K562 (cell line): ENCODE measurements around the gene SCAP. TPM values are rescaled to one million over a fixed set of nuclear protein-coding genes. Genes with fewer than 3 reads are reported as not detected.

Experiments
- ATAC-seq: fragments of 200-7000 bp; cut with Tn5 transposase; 3 replicates; pipeline ENCODE4 v1.9.1; 2020; ENCODE audit warnings: moderate library complexity
- BruUV-seq: library from RNA; stranded (reverse); fragments of 400-500 nt; replicated peaks from 2 replicates; lab custom pipeline; 2021; lab: Mats Ljungman, UMichigan
- CTCF ChIA-PET: fragments of 300-600 bp; formaldehyde crosslinking; extraction: SDS; loops from one replicate; lab custom pipeline; 2021; ENCODE audit warnings: low intra/inter-chr PET ratio; lab: Yijun Ruan, JAX
- POLR2A ChIA-PET: fragments of 300-600, 350-650 bp; sonication (Branson Sonifier 250); formaldehyde crosslinking; extraction: SDS; loops from one replicate; lab custom pipeline; 2021; ENCODE audit warnings: antibody characterized with exemption, inconsistent platforms; lab: Yijun Ruan, JAX
- DNase-seq, 4 experiments: peaks; one replicate each; pipeline versions ENCODE4 v3.0.0 to v3.0.0-alpha.2; 2011 to 2018; ENCODE audit warnings: low spot score in 3 of 4, mixed read lengths in 3 of 4; ENCODE audit errors: extremely low read depth in 1 of 4
- FAIRE-seq: peaks from 2 replicates; lab custom pipeline; 2011; peaks lifted over from hg19 to GRCh38; lab: Jason Lieb, UNC
- H2AFZ ChIP-seq: 2 replicates; pipeline ENCODE4 v1.6.0; 2011; ENCODE audit warnings: low read depth, low read length, control low read depth, inconsistent platforms
- H3K27ac ChIP-seq: fragments of 200-600 bp; 3 replicates; pipeline ENCODE4 v1.8.0; 2011; ENCODE audit warnings: low read depth, mild to moderate bottlenecking, control low read depth, inconsistent platforms, low read length, moderate library complexity, mixed read lengths; ENCODE audit errors: extremely low read depth
- H3K27me3 ChIP-seq, 2 experiments: fragments of 300-600 bp in 1 of 2; 2 replicates in 1 of 2; 3 replicates in 1 of 2; pipeline versions ENCODE4 v1.6.0 to v1.8.0; 2011; ENCODE audit warnings: inconsistent platforms in 2 of 2, low read length in 2 of 2, mild to moderate bottlenecking in 1 of 2, mixed read lengths in 1 of 2, moderate library complexity in 1 of 2; ENCODE audit not compliant: control insufficient read depth in 2 of 2, insufficient read depth in 2 of 2
- H3K36me3 ChIP-seq: fragments of 300-600 bp; 3 replicates; pipeline ENCODE4 v1.8.0; 2011; ENCODE audit warnings: mild to moderate bottlenecking, low read length, inconsistent platforms; ENCODE audit not compliant: control insufficient read depth, insufficient read depth
- H3K4me1 ChIP-seq, 2 experiments: fragments of 200-600 bp in 1 of 2; replicated peaks in 1 of 2; 2 replicates in 1 of 2; 3 replicates in 1 of 2; pipeline versions ENCODE4 v1.5.1 to v1.8.0; 2011; ENCODE audit warnings: inconsistent platforms in 2 of 2, low read length in 2 of 2, mild to moderate bottlenecking in 1 of 2, mixed read lengths in 1 of 2, moderate library complexity in 1 of 2; ENCODE audit not compliant: control insufficient read depth in 2 of 2, insufficient read depth in 2 of 2
- H3K4me2 ChIP-seq: 2 replicates; pipeline ENCODE4 v1.6.1; 2011; ENCODE audit warnings: low read length, control low read depth, inconsistent platforms, mixed read lengths; ENCODE audit not compliant: insufficient read depth
- H3K4me3 ChIP-seq: fragments of 200-600 bp; sonication (generic), shearing (Covaris generic); 2 replicates; pipeline ENCODE4 v1.5.1; 2016; ENCODE audit warnings: control low read depth, inconsistent platforms
- H3K79me2 ChIP-seq: fragments of 200-600 bp; 3 replicates; pipeline ENCODE4 v1.8.0; 2011; ENCODE audit warnings: low read length, inconsistent platforms; ENCODE audit not compliant: control insufficient read depth, insufficient read depth
- H3K9ac ChIP-seq, 2 experiments: 2 replicates each; pipeline versions ENCODE4 v1.6.0 to v1.6.1; 2011; ENCODE audit warnings: low read depth in 2 of 2, low read length in 2 of 2, control low read depth in 1 of 2, inconsistent platforms in 1 of 2, mild to moderate bottlenecking in 1 of 2, mixed read lengths in 1 of 2; ENCODE audit not compliant: insufficient read depth in 1 of 2
- H3K9me1 ChIP-seq: one replicate; pipeline ENCODE4 v1.6.0; 2011; ENCODE audit warnings: inconsistent platforms, mild to moderate bottlenecking, low read length, moderate library complexity; ENCODE audit not compliant: control insufficient read depth, insufficient read depth
- H3K9me3 ChIP-seq: replicated peaks from 2 replicates; pipeline ENCODE4 v1.5.1; 2011; ENCODE audit warnings: low read depth, low read length, inconsistent platforms; ENCODE audit not compliant: control insufficient read depth, insufficient read depth
- H4K20me1 ChIP-seq: replicated peaks from 2 replicates; pipeline ENCODE4 v1.6.1; 2011; ENCODE audit warnings: low read length, inconsistent platforms, mixed read lengths; ENCODE audit not compliant: control insufficient read depth, insufficient read depth
- CREBBP ChIP-seq: IDR thresholded peaks from one replicate; pipeline ENCODE4 v1.6.1; 2012; ENCODE audit warnings: low read depth, mild to moderate bottlenecking, control low read depth, inconsistent platforms, low read length
- CTCF ChIP-seq, 3 experiments: IDR thresholded peaks in 2 of 3; conservative IDR thresholded peaks in 1 of 3; 2 replicates each; pipeline ENCODE4 v1.5.1; 2011 to 2012; ENCODE audit warnings: low read length in 3 of 3, mild to moderate bottlenecking in 3 of 3, control low read depth in 2 of 3, improper control_type of control experiment in 1 of 3, inconsistent platforms in 1 of 3, low read depth in 1 of 3, mixed read lengths in 1 of 3, moderate library complexity in 1 of 3; ENCODE audit not compliant: insufficient read depth in 2 of 3
- HNRNPH1 ChIP-seq: fragments of 200-400 bp; formaldehyde crosslinking; optimal IDR thresholded peaks from 2 replicates; pipeline ENCODE3; 2017; ENCODE audit warnings: low read depth, mild to moderate bottlenecking, low read length, moderate library complexity
- HNRNPK ChIP-seq: fragments of 200-400 bp; formaldehyde crosslinking; IDR thresholded peaks from one replicate; pipeline ENCODE4 v1.6.1; 2018; ENCODE audit warnings: mild to moderate bottlenecking, low read depth, low read length; ENCODE audit not compliant: poor library complexity, severe bottlenecking
- MAX ChIP-seq: sonication (generic); formaldehyde crosslinking; IDR thresholded peaks from 2 replicates; pipeline ENCODE4 v1.9.0; 2022; ENCODE audit warnings: mild to moderate bottlenecking, missing genetic modification reagents
- MCM3 ChIP-seq: fragments of 450-650 bp; IDR thresholded peaks from 2 replicates; pipeline ENCODE4 v1.6.1; 2016
- POLR2G ChIP-seq: fragments of 200-400 bp; formaldehyde crosslinking; IDR thresholded peaks from 2 replicates; pipeline ENCODE4 v1.6.1; 2017; ENCODE audit warnings: low read depth, mild to moderate bottlenecking, antibody characterized with exemption, low read length, moderate library complexity
- RAD51 ChIP-seq: fragments of 450-650 bp; IDR thresholded peaks from 2 replicates; pipeline ENCODE4 v1.7.1; 2016; ENCODE audit warnings: low read depth, mild to moderate bottlenecking, borderline replicate concordance
- RBM22 ChIP-seq: fragments of 200-400 bp; formaldehyde crosslinking; IDR thresholded peaks from 2 replicates; pipeline ENCODE4 v1.6.1; 2018; ENCODE audit warnings: low read length, low read depth; ENCODE audit not compliant: poor library complexity, severe bottlenecking
- SMARCC2 ChIP-seq: fragments of 450-650 bp; IDR thresholded peaks from 2 replicates; pipeline ENCODE4 v1.6.1; 2017; ENCODE audit warnings: antibody characterized with exemption, moderate library complexity, mild to moderate bottlenecking, low read depth
- THRAP3 ChIP-seq: fragments of 450-650 bp; IDR thresholded peaks from 2 replicates; pipeline ENCODE4 v1.6.1; 2016; ENCODE audit warnings: mild to moderate bottlenecking, inconsistent platforms, borderline replicate concordance
- ZNF184 ChIP-seq: sonication (generic); formaldehyde crosslinking; IDR thresholded peaks from 2 replicates; pipeline ENCODE4 v1.5.0; 2020; ENCODE audit warnings: missing genetic modification reagents
- ZNF76 ChIP-seq: fragments of 250-450 bp; sonication (Bioruptor Pico); IDR thresholded peaks from 2 replicates; pipeline ENCODE4 v1.4.0; 2020; ENCODE audit warnings: mild to moderate bottlenecking, moderate library complexity, borderline replicate concordance
- WGBS: fragments of 100-300 bp; shearing (Covaris generic); methylation state at CpG from one replicate; pipeline ENCODE4 v1.1.6; 2016; ENCODE audit warnings: low coverage, mixed read lengths; ENCODE audit not compliant: insufficient coverage; ENCODE audit errors: missing lambda C conversion rate; 5-methylcytosine and 5-hydroxymethylcytosine counted together
- in situ Hi-C: fragments of 300-500 bp; cut with MboI; formaldehyde crosslinking; loops from 4 replicates; pipeline ENCODE4 v1.15.0; 2018; ENCODE audit warnings: inconsistent platforms, mixed read lengths
- intact Hi-C: fragments of 100-400 bp; cut with micrococcal nuclease; formaldehyde crosslinking; loops from 2 replicates; pipeline ENCODE4 v1.14.2; 2022
- polyA plus RNA-seq, 8 experiments: library from polyadenylated mRNA; depleted of rRNA in 4 of 8; stranded (reverse) in 5 of 8; unstranded in 3 of 8; fragments of >200 nt; fragmentation: Nextera tagmentation in 2 of 8; fragmentation: Illumina TruSeq in 1 of 8; extraction: Ambion mirVana in 2 of 8; extraction: Trizol in 1 of 8; gene quantifications; 2 replicates each; pipeline versions ENCODE4 v1.2.1 to v1.2.3, GENCODE V29; 2011 to 2014; ENCODE audit warnings: inconsistent platforms in 1 of 8, missing spikeins in 1 of 8
- total RNA-seq, 7 experiments: library from RNA; depleted of rRNA in 6 of 7; stranded (reverse); fragments of >200 nt in 6 of 7; fragmentation: Illumina TruSeq in 2 of 7; extraction: Trizol in 2 of 7; gene quantifications; 2 replicates each; pipeline versions ENCODE4 v1.2.1 to v1.2.3, GENCODE V29; 2011 to 2021; ENCODE audit warnings: low replicate concordance in 1 of 7
- TF ChIP-seq, protein P1 (sequence below): sonication (generic); formaldehyde crosslinking; IDR thresholded peaks from 2 replicates; pipeline ENCODE4 v1.8.1; 2023; ENCODE audit warnings: mild to moderate bottlenecking, missing genetic modification reagents
- TF ChIP-seq, protein P2 (sequence below): conservative IDR thresholded peaks from 2 replicates; pipeline ENCODE4 v1.6.1; 2011; ENCODE audit warnings: low read depth, mild to moderate bottlenecking, low read length; ENCODE audit not compliant: control insufficient read depth

The SCAP gene
- total and polyA plus RNA-seq, 9 of the 15 experiments (the other 6 are each of a cell fraction or from before 2014, with no cell fraction given) = 2.6 to 104 (median 37.8) TPM

- in situ Hi-C loops = no loop called here
- DNase-seq (no peak), ATAC-seq (no peak), FAIRE-seq (no peak)
- Histone ChIP-seq H3K4me2 (no peak overlapping the region), H3K27me3 (no peaks in the 10 kb centered on the region), H3K4me1 (peaks cover 6 to 50% of the 10 kb centered on the region in 2 experiments; a peak in 3 of 5 replicates), H3K9me3 (no peaks in the 10 kb centered on the region), H3K4me3 (no peak overlapping the region), H2AFZ (no peak overlapping the region), H3K36me3 (peaks cover 85% of the 10 kb centered on the region), H3K9me1 (no peaks in the 10 kb centered on the region), H3K79me2 (no peaks in the 10 kb centered on the region; the same call in 2 of the 3 replicates), H3K27ac (no peak overlapping the region), H3K9ac (no peak overlapping the region), H4K20me1 (peaks cover 10% of the 10 kb centered on the region; the same call in 1 of the 2 replicates)
- POLR2A ChIA-PET = interaction anchor here (0.7 kb wide), 1 partner anchor 290 kb away, joined by 3 read pairs; no protein-coding TSS in a partner anchor
- CTCF ChIA-PET = no interaction called here
- intact Hi-C loops = no loop called here
- BruUV-seq = no TSS peak
- WGBS = 93% methylated on average over 20 of the region's 53 CpGs
- no peak for TF ChIP-seq ZNF184
- peak; percentile 60 for TF ChIP-seq HNRNPH1
- TF ChIP-seq CREBBP = no peak
- peak in 2 of 3 experiments; percentile 4 to 13; a peak in 1 of 6 replicates for TF ChIP-seq CTCF (IDR thresholded peaks at IDR 0.05 in 2 of 3, conservative IDR thresholded peaks at IDR 0.05 in 1 of 3; ENCODE audit: insufficient read depth in 2 of 3, low read depth in 1 of 3, low read length in 3 of 3)
- peak; percentile 76 for TF ChIP-seq POLR2G
- TF ChIP-seq RAD51 = no peak
- TF ChIP-seq, protein P1, sequence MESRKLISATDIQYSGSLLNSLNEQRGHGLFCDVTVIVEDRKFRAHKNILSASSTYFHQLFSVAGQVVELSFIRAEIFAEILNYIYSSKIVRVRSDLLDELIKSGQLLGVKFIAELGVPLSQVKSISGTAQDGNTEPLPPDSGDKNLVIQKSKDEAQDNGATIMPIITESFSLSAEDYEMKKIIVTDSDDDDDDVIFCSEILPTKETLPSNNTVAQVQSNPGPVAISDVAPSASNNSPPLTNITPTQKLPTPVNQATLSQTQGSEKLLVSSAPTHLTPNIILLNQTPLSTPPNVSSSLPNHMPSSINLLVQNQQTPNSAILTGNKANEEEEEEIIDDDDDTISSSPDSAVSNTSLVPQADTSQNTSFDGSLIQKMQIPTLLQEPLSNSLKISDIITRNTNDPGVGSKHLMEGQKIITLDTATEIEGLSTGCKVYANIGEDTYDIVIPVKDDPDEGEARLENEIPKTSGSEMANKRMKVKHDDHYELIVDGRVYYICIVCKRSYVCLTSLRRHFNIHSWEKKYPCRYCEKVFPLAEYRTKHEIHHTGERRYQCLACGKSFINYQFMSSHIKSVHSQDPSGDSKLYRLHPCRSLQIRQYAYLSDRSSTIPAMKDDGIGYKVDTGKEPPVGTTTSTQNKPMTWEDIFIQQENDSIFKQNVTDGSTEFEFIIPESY (CRISPR knock-in tag) = peak; percentile 68
- peak; percentile 94 for TF ChIP-seq RBM22
- TF ChIP-seq MCM3 = no peak
- TF ChIP-seq ZNF76 (CRISPR knock-in tag) = no peak
- peak; percentile 87 for TF ChIP-seq HNRNPK
- TF ChIP-seq SMARCC2 = no peak
- TF ChIP-seq THRAP3 = no peak
- TF ChIP-seq, protein P2, sequence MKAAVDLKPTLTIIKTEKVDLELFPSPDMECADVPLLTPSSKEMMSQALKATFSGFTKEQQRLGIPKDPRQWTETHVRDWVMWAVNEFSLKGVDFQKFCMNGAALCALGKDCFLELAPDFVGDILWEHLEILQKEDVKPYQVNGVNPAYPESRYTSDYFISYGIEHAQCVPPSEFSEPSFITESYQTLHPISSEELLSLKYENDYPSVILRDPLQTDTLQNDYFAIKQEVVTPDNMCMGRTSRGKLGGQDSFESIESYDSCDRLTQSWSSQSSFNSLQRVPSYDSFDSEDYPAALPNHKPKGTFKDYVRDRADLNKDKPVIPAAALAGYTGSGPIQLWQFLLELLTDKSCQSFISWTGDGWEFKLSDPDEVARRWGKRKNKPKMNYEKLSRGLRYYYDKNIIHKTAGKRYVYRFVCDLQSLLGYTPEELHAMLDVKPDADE = no peak
- TF ChIP-seq MAX (CRISPR knock-in tag) = no peak
These were observed 57.3 kb downstream of the SCAP start for GRCh38 chr3:47418167-47419082.
